Astrocyte of the spinal cord (primary cell): Measurements from ENCODE around the gene ZNF423.

Source experiments
- DNase-seq: peaks from one replicate; pipeline ENCODE4 v3.0.0; 2011; ENCODE audit warnings: low read depth, low spot score
- H3K4me3 ChIP-seq: 2 replicates; pipeline ENCODE4 v1.5.1; 2011; ENCODE audit warnings: low read depth, mild to moderate bottlenecking, low read length, moderate library complexity
- in situ Hi-C: cut with HindIII; loops from 2 replicates; pipeline ENCODE4 v1.10.0; 2017; ENCODE audit warnings: low sequenced_read_pairs
- TF ChIP-seq, protein P1 (sequence below): IDR thresholded peaks from 2 replicates; pipeline ENCODE4 v1.5.1; 2012; ENCODE audit warnings: low read depth, mild to moderate bottlenecking, low read length, inconsistent platforms

Gene ZNF423

DNA sequence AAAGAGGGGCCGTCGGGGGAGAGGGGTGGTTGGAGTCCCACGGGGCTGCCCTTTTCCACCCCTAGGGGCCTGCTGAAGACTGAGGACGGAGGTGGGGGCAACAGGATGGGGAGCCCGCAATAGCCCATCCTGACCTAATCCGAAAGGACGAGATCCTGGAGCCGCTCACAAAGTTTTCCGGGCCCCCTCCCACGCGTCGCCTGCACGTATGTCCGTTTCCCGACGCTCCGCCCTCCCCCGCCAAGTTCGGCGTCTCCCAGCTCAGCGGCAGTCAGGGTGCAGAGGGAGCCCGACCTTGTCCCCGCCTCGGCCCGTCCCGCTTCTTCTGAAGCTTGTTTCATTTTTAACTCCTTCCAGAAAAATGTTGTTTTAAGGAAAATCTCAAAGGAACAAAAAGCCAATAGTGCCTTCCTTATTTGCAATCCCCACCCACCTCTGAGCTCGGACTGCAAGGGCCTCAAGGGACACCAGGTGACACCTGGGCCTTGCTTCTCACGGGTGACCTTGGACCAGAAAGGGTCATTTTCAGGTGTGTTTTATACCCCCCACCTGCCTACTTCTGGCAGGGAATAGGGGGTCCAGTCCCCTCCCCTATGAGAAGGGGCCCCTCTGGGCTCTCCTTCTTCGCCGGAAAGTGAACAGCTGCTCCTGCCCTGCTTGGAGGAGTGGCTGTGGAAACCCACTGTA is 3.4 kb upstream of the ZNF423 start:
- TF ChIP-seq, protein P1, sequence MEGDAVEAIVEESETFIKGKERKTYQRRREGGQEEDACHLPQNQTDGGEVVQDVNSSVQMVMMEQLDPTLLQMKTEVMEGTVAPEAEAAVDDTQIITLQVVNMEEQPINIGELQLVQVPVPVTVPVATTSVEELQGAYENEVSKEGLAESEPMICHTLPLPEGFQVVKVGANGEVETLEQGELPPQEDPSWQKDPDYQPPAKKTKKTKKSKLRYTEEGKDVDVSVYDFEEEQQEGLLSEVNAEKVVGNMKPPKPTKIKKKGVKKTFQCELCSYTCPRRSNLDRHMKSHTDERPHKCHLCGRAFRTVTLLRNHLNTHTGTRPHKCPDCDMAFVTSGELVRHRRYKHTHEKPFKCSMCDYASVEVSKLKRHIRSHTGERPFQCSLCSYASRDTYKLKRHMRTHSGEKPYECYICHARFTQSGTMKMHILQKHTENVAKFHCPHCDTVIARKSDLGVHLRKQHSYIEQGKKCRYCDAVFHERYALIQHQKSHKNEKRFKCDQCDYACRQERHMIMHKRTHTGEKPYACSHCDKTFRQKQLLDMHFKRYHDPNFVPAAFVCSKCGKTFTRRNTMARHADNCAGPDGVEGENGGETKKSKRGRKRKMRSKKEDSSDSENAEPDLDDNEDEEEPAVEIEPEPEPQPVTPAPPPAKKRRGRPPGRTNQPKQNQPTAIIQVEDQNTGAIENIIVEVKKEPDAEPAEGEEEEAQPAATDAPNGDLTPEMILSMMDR = no peak
- peak overlapping the region; percentile 33 for H3K4me3 ChIP-seq
- in situ Hi-C loops = no loop called here
- no peak for DNase-seq

GRCh38 chr16:49858200-49859124 is 2.5 kb upstream of the ZNF423 start:
- TF ChIP-seq, protein P1 = no peak
- in situ Hi-C loops = no loop called here
- DNase-seq = no peak
- H3K4me3 ChIP-seq = peak overlapping the region; percentile 33

- H3K4me3 ChIP-seq = peak overlapping the region; percentile 44
- in situ Hi-C loops = no loop called here
- TF ChIP-seq, protein P1 = peak; percentile 85
- peak; percentile 49 for DNase-seq
Observed at GRCh38 chr16:49857423-49858181, 1.7 kb upstream of the ZNF423 start.

- in situ Hi-C loops = no loop called here
- H3K4me3 ChIP-seq = peak overlapping the region; percentile 44
Observed at GRCh38 chr16:49856672-49857330, 889 bp upstream of the ZNF423 start.

GRCh38 chr16:49855280-49855821 is 561 bp downstream of the ZNF423 start:
- TF ChIP-seq, protein P1 = no peak
- in situ Hi-C loops = no loop called here
- peak overlapping the region; percentile 44 for H3K4me3 ChIP-seq
- peak; percentile 85 for DNase-seq

More at GRCh38 chr16:49856672-49857330, 889 bp upstream of the ZNF423 start:
- DNase-seq = peak; percentile 87
- TF ChIP-seq, protein P1 = peak; percentile 59
